ENCODE measurements around the gene GRXCR2. TPM values are rescaled to one million over a fixed set of nuclear protein-coding genes. Genes with fewer than 3 reads are reported as not detected.
A peak's percentile ranks its signal among the peaks of the same experiment; 100 is the strongest.
"Not testable (repeated sequence)": the region's sequence is repeated elsewhere in the genome, so short reads cannot be mapped to it uniquely, and the experiment has no call there.

The GRXCR2 gene
- not detected in 2 replicates for total RNA-seq (2014; rRNA removed; shearing (Covaris generic))

- no peak for DNase-seq (ENCODE audit: low read depth)
These were observed at the start of gene GRXCR2 for GRCh38 chr5:145872914-145873313. GRXCR2 (minus strand) TSS chr5:145873014; CDS start chr5:145872968, 46 bp downstream.

GRCh38 chr5:145922059-145922458, 49.2 kb upstream of the GRXCR2 start:
- no peak for DNase-seq (ENCODE audit: low read depth)

- peak; percentile 73 for DNase-seq (ENCODE audit: low read depth)
These were observed 48.4 kb upstream of the GRXCR2 start for GRCh38 chr5:145921211-145921610.

- DNase-seq (ENCODE audit: low read depth): no peak
These were observed 47.9 kb upstream of the GRXCR2 start for GRCh38 chr5:145920542-145921210.

GRCh38 chr5:145919413-145919812, 46.6 kb upstream of the GRXCR2 start:
- no peak for DNase-seq (ENCODE audit: low read depth)

- DNase-seq (ENCODE audit: low read depth): no peak
These were observed 45.6 kb upstream of the GRXCR2 start for GRCh38 chr5:145918397-145918796.

GRCh38 chr5:145917288-145917687, 44.5 kb upstream of the GRXCR2 start:
- no peak for DNase-seq (ENCODE audit: low read depth)

- no peak for DNase-seq (ENCODE audit: low read depth)
These were observed 43.3 kb upstream of the GRXCR2 start for GRCh38 chr5:145915970-145916638.

- no peak for DNase-seq (ENCODE audit: low read depth)
These were observed 40.9 kb upstream of the GRXCR2 start for GRCh38 chr5:145913701-145914100.

- no peak for DNase-seq (ENCODE audit: low read depth)
These were observed 39.8 kb upstream of the GRXCR2 start for GRCh38 chr5:145912594-145912993.

- DNase-seq (ENCODE audit: low read depth): no peak
These were observed 39.2 kb upstream of the GRXCR2 start for GRCh38 chr5:145912019-145912418.

GRCh38 chr5:145911164-145911563, 38.4 kb upstream of the GRXCR2 start:
- no peak for DNase-seq (ENCODE audit: low read depth)

GRCh38 chr5:145908206-145908960, 35.6 kb upstream of the GRXCR2 start:
- DNase-seq (ENCODE audit: low read depth): no peak

- no peak for DNase-seq (ENCODE audit: low read depth)
These were observed 33.6 kb upstream of the GRXCR2 start for GRCh38 chr5:145906401-145906800.

- no peak for DNase-seq (ENCODE audit: low read depth)
These were observed 31.9 kb upstream of the GRXCR2 start for GRCh38 chr5:145904743-145905142.

- peak; percentile 76 for DNase-seq (ENCODE audit: low read depth)
These were observed 31.1 kb upstream of the GRXCR2 start for GRCh38 chr5:145903867-145904266.

GRCh38 chr5:145903113-145903512, 30.3 kb upstream of the GRXCR2 start:
- no peak for DNase-seq (ENCODE audit: low read depth)

- DNase-seq (ENCODE audit: low read depth): no peak
These were observed 29.6 kb upstream of the GRXCR2 start for GRCh38 chr5:145902421-145902820.

- DNase-seq (ENCODE audit: low read depth): no peak
These were observed 25.4 kb upstream of the GRXCR2 start for GRCh38 chr5:145898171-145898570.

- DNase-seq (ENCODE audit: low read depth): not testable (repeated sequence)
These were observed 18.6 kb upstream of the GRXCR2 start for GRCh38 chr5:145891378-145891777.

GRCh38 chr5:145889611-145890010, 16.8 kb upstream of the GRXCR2 start:
- DNase-seq (ENCODE audit: low read depth): no peak

- DNase-seq (ENCODE audit: low read depth): peak; percentile 63
These were observed 15.3 kb upstream of the GRXCR2 start for GRCh38 chr5:145887976-145888574.
